ENCODE data around the gene FAM107B. TPM values are rescaled to one million over a fixed set of nuclear protein-coding genes. Genes with fewer than 3 reads are reported as not detected.
A peak's percentile ranks its signal among the peaks of the same experiment; 100 is the strongest.

The FAM107B gene
- total RNA-seq, 1 donor from 2014 or later = 86.2 TPM

DNA sequence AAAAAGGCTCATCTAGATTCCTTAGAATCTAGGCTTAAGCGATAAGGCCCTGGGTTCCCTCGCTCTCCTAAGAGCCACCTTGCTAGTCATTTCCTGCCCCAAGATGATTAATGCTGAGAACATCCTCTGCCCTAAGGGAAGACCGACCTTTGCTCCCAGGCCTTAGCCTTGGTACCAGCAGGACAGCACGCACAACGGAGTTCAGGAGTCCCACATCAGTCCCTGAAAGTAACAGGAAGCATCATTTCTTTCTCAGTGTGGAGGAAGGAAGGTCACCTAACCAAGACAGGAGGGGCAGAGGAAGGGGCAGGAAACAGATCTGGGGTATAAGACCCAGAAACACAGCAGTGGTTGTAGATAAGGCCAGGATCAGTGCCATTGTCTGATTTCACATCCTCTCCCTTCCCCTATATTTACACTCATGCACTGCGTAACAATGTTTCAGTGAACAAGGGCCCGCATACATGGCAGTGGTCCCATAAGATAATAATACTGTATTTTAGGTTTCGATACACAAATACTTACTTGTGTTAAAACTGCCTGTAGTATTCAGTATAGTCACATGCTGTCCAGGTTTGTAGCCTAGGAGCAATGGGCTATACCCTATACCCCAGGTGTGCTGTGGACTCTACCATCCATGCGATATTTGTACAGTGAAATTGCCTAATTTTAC, 8.1 kb upstream of the FAM107B start:
- Histone ChIP-seq H3K4me1 (peaks cover 10% of the 10 kb centered on the region), H3K27me3 (no peaks in the 10 kb centered on the region), H3K36me3 (no peaks in the 10 kb centered on the region), H3K9me3 (no peaks in the 10 kb centered on the region), H3K4me3 (no peak overlapping the region), H3K27ac (no peak overlapping the region)
- TF ChIP-seq, protein P1, sequence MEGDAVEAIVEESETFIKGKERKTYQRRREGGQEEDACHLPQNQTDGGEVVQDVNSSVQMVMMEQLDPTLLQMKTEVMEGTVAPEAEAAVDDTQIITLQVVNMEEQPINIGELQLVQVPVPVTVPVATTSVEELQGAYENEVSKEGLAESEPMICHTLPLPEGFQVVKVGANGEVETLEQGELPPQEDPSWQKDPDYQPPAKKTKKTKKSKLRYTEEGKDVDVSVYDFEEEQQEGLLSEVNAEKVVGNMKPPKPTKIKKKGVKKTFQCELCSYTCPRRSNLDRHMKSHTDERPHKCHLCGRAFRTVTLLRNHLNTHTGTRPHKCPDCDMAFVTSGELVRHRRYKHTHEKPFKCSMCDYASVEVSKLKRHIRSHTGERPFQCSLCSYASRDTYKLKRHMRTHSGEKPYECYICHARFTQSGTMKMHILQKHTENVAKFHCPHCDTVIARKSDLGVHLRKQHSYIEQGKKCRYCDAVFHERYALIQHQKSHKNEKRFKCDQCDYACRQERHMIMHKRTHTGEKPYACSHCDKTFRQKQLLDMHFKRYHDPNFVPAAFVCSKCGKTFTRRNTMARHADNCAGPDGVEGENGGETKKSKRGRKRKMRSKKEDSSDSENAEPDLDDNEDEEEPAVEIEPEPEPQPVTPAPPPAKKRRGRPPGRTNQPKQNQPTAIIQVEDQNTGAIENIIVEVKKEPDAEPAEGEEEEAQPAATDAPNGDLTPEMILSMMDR (IDR thresholded peaks at IDR 0.05) = no peak
- DNase-seq (no peak), ATAC-seq (peak; percentile 60)
- intact Hi-C loops (cut with DNase I) = no loop called here

DNA sequence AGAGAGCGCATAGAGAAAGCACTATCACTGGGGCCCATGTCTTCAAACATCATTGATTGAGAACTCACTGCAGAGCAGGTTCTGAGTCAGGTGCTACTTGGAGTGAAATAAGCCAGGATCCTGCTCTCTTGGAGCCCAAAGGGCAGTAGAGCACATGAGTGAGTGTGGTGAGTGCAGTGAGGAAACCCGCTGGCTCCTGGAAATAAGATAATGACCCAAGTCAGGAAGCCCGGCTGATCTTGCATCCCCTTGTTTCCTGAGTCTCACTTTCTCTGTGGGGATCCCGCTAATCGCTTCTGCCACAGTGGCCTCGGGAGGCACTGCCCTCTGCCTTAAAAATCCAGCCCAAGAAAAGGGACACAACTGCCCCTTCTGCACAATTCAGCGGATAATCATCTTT, 7.1 kb upstream of the FAM107B start:
- Histone ChIP-seq H3K36me3 (no peaks in the 10 kb centered on the region), H3K4me1 (peaks cover 10% of the 10 kb centered on the region), H3K27ac (no peak overlapping the region), H3K4me3 (no peak overlapping the region), H3K9me3 (no peaks in the 10 kb centered on the region), H3K27me3 (no peaks in the 10 kb centered on the region)
- TF ChIP-seq, protein P1 (IDR thresholded peaks at IDR 0.05) = no peak
- intact Hi-C loops (cut with DNase I) = no loop called here
- DNase-seq = no peak
- ATAC-seq = no peak

DNA sequence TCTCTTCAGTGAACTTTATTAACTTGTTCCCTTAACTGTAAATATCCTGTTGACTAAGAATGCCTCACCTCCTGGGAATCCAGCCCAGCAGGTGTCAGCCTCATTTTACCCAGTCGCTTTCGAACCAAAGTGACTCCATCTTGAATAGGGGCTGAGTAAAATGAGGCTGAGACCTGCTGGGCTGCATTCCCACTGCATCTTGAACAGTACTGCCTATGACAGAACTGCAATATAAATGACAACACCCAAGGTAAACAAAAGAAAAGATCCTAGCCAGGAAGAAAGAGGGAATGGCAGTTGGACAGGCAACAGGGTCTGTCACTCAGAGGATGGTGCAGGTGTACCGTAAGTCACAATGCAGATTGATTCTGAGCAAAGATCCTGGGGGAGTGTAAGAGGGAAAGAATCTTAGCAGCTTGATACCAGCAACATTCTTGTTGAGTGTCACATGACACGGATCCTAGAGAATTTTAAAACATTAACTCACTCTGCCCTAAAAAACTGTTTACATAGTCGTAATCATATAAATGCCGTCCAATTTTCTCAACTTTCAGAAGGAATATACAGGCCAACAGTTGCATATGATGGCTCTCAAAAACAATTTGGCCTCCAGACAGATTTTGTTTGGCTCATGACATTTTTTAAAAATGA, 4.4 kb upstream of the FAM107B start:
- Histone ChIP-seq H3K36me3 (no peaks in the 10 kb centered on the region), H3K27ac (no peak overlapping the region), H3K9me3 (no peaks in the 10 kb centered on the region), H3K4me1 (peaks cover 10% of the 10 kb centered on the region), H3K27me3 (no peaks in the 10 kb centered on the region), H3K4me3 (no peak overlapping the region)
- peak; percentile 44 for ATAC-seq
- no peak for DNase-seq
- intact Hi-C loops (cut with DNase I) = no loop called here
- TF ChIP-seq, protein P1 (IDR thresholded peaks at IDR 0.05) = no peak

DNA sequence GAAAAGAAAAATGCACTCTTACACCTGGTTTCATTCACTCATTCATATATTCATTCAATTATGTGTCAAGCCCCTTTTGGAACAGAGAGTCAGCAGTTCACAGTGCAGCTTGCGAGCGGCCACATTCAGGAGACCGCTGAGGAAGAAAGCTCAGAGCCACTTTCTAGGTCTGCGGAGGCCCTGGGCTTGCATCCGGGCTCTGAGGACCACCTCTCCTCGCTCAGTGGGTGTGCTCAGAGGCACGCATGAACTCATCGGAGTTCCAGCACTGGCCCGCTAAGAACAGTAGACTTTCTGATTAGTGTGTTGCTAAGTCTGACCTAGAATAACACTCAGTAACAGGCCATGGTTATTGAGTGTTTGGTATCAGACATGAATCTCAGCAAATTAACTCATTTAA, 1.8 kb upstream of the FAM107B start:
- TF ChIP-seq, protein P1 (IDR thresholded peaks at IDR 0.05) = no peak
- H3K4me1 ChIP-seq = peaks cover 10% of the 10 kb centered on the region
- H3K27me3 ChIP-seq = no peaks in the 10 kb centered on the region
- ATAC-seq (no peak), DNase-seq (no peak)
- no peaks in the 10 kb centered on the region for H3K36me3 ChIP-seq
- H3K27ac ChIP-seq = no peak overlapping the region
- H3K4me3 ChIP-seq = no peak overlapping the region
- no peaks in the 10 kb centered on the region for H3K9me3 ChIP-seq
- intact Hi-C loops (cut with DNase I) = no loop called here

- H3K9me3 ChIP-seq = no peaks in the 10 kb centered on the region
- no peak overlapping the region for H3K27ac ChIP-seq
- ATAC-seq (no peak), DNase-seq (no peak)
- peaks cover 10% of the 10 kb centered on the region for H3K4me1 ChIP-seq
- no peak overlapping the region for H3K4me3 ChIP-seq
- no peaks in the 10 kb centered on the region for H3K27me3 ChIP-seq
- intact Hi-C loops (cut with DNase I) = no loop called here
- TF ChIP-seq, protein P1 (IDR thresholded peaks at IDR 0.05) = no peak
- no peaks in the 10 kb centered on the region for H3K36me3 ChIP-seq
Observed at GRCh38 chr10:14775656-14776055, 959 bp upstream of the FAM107B start.
